GM12878 (cell line): ENCODE data around the gene NFS1. TPM values are rescaled to one million over a fixed set of nuclear protein-coding genes. Genes with fewer than 3 reads are reported as not detected.
A peak's percentile ranks its signal among the peaks of the same experiment; 100 is the strongest.

Experiments used
- ATAC-seq: fragments of 200-7000 bp; cut with Tn5 transposase; 3 replicates; pipeline ENCODE4 v1.9.1; 2020; ENCODE audit warnings: mild to moderate bottlenecking, moderate library complexity
- BruUV-seq: library from RNA; stranded (reverse); fragments of 400-500 nt; replicated peaks from 2 replicates; lab custom pipeline; 2021; lab: Mats Ljungman, UMichigan
- CTCF ChIA-PET: fragments of 300-600 bp; sonication (Branson Sonifier 250); formaldehyde crosslinking; extraction: SDS; loops from one replicate; lab custom pipeline; 2021; ENCODE audit warnings: inconsistent platforms; lab: Yijun Ruan, JAX
- POLR2A ChIA-PET: fragments of 350-600 bp; formaldehyde crosslinking; extraction: SDS; loops from one replicate; lab custom pipeline; 2021; ENCODE audit warnings: inconsistent platforms; lab: Charles Lee
- RAD21 ChIA-PET: fragments of 300-600 bp; sonication (Branson Sonifier 250); formaldehyde crosslinking; loops from one replicate; lab custom pipeline; 2023; ENCODE audit warnings: antibody characterized with exemption; ENCODE audit not compliant: unreplicated experiment; lab: Charles Lee
- SMC1A ChIA-PET: fragments of 300-600 bp; sonication (Branson Sonifier 250); formaldehyde crosslinking; loops from one replicate; lab custom pipeline; 2023; ENCODE audit not compliant: unreplicated experiment, uncharacterized antibody; lab: Charles Lee
- DNase-seq: peaks from one replicate; pipeline ENCODE4 v3.0.0-alpha.2; 2011; ENCODE audit warnings: low read depth, low spot score
- FAIRE-seq: peaks from 3 replicates; lab custom pipeline; 2011; peaks lifted over from hg19 to GRCh38; lab: Jason Lieb, UNC
- H2AFZ ChIP-seq: 2 replicates; pipeline ENCODE4 v1.6.0; 2011; ENCODE audit warnings: low read depth, low read length, control low read depth; ENCODE audit not compliant: control insufficient read depth
- H3K27ac ChIP-seq: 2 replicates; pipeline ENCODE4 v1.5.1; 2011; ENCODE audit warnings: control low read depth; ENCODE audit not compliant: control insufficient read depth, insufficient read depth
- H3K27me3 ChIP-seq, 2 experiments: replicated peaks in 1 of 2; 2 replicates each; pipeline versions ENCODE4 v1.6.0 to v1.6.1; 2011; ENCODE audit warnings: low read length in 1 of 2; ENCODE audit not compliant: control insufficient read depth in 2 of 2, insufficient read depth in 2 of 2
- H3K36me3 ChIP-seq, 2 experiments: 2 replicates each; pipeline ENCODE4 v1.5.1; 2011; ENCODE audit warnings: low read length in 1 of 2; ENCODE audit not compliant: control insufficient read depth in 2 of 2, insufficient read depth in 2 of 2
- H3K4me1 ChIP-seq: 2 replicates; pipeline ENCODE4 v1.6.1; 2011; ENCODE audit warnings: mild to moderate bottlenecking, low read length, moderate library complexity, mixed read lengths; ENCODE audit not compliant: control insufficient read depth, insufficient read depth
- H3K4me2 ChIP-seq: 2 replicates; pipeline ENCODE4 v1.6.0; 2011; ENCODE audit warnings: control low read depth; ENCODE audit not compliant: control insufficient read depth, insufficient read depth
- H3K4me3 ChIP-seq: fragments of 200-600 bp; sonication (generic); 2 replicates; pipeline ENCODE4 v1.5.1; 2016
- H3K79me2 ChIP-seq: 2 replicates; pipeline ENCODE4 v1.6.0; 2011; ENCODE audit warnings: low read length; ENCODE audit not compliant: control insufficient read depth, insufficient read depth
- H3K9ac ChIP-seq: 2 replicates; pipeline ENCODE4 v1.8.0; 2011; ENCODE audit warnings: low read length, control low read depth, mixed read lengths; ENCODE audit not compliant: control insufficient read depth, insufficient read depth
- H3K9me3 ChIP-seq: replicated peaks from 3 replicates; pipeline ENCODE4 v1.5.1; 2011; ENCODE audit warnings: mild to moderate bottlenecking, low read length; ENCODE audit not compliant: control insufficient read depth, insufficient read depth
- H4K20me1 ChIP-seq: 2 replicates; pipeline ENCODE4 v1.6.0; 2011; ENCODE audit not compliant: control insufficient read depth, insufficient read depth
- CREB1 ChIP-seq: IDR thresholded peaks from 2 replicates; pipeline ENCODE4 v1.6.1; 2012; ENCODE audit warnings: low read depth, mild to moderate bottlenecking, inconsistent platforms
- EED ChIP-seq: sonication (generic); IDR thresholded peaks from 2 replicates; pipeline ENCODE4 v1.6.1; 2016; ENCODE audit warnings: antibody characterized with exemption, low read depth
- FOXM1 ChIP-seq: IDR thresholded peaks from 2 replicates; pipeline ENCODE4 v1.6.1; 2012; ENCODE audit warnings: low read depth, mild to moderate bottlenecking, inconsistent platforms, low read length, moderate library complexity
- IKZF2 ChIP-seq, 2 experiments: fragments of 450-650 bp; IDR thresholded peaks; 2 replicates each; pipeline ENCODE4 v1.6.1; 2017; ENCODE audit warnings: mild to moderate bottlenecking in 2 of 2, moderate library complexity in 2 of 2
- KAT2A ChIP-seq: conservative IDR thresholded peaks from 2 replicates; pipeline ENCODE4 v1.6.1; 2011; ENCODE audit warnings: low read depth, low read length; ENCODE audit not compliant: control insufficient read depth
- NBN ChIP-seq: fragments of 450-650 bp; IDR thresholded peaks from 2 replicates; pipeline ENCODE4 v1.6.1; 2016
- NFYA ChIP-seq: IDR thresholded peaks from 2 replicates; pipeline ENCODE4 v1.6.1; 2011; ENCODE audit warnings: low read depth, mild to moderate bottlenecking, low read length, improper control_type of control experiment, borderline replicate concordance
- POLR2A ChIP-seq: IDR thresholded peaks from 2 replicates; pipeline ENCODE4 v1.6.1; 2011; ENCODE audit warnings: low read depth, mild to moderate bottlenecking, low read length
- RCOR1 ChIP-seq: conservative IDR thresholded peaks from 2 replicates; pipeline ENCODE4 v1.6.1; 2012; ENCODE audit warnings: low read depth, low read length, improper control_type of control experiment
- SIX5 ChIP-seq: IDR thresholded peaks from 2 replicates; pipeline ENCODE4 v1.6.1; 2011; ENCODE audit warnings: mild to moderate bottlenecking, low read depth, low read length, moderate library complexity; ENCODE audit not compliant: severe bottlenecking
- SPI1 ChIP-seq: IDR thresholded peaks from 2 replicates; pipeline ENCODE4 v1.6.1; 2011; ENCODE audit warnings: low read depth, mild to moderate bottlenecking, low read length, moderate library complexity, borderline replicate concordance; ENCODE audit not compliant: insufficient read depth
- TCF7 ChIP-seq: IDR thresholded peaks from 2 replicates; pipeline ENCODE4 v1.6.1; 2014; ENCODE audit warnings: antibody characterized with exemption, borderline replicate concordance
- ZZZ3 ChIP-seq: IDR thresholded peaks from 2 replicates; pipeline ENCODE4 v1.6.1; 2011; ENCODE audit warnings: low read depth; ENCODE audit not compliant: control insufficient read depth, insufficient read length
- WGBS: methylation state at CpG from one replicate; pipeline ENCODE4 v1.1.6; 2016; ENCODE audit warnings: low lambda C conversion rate; ENCODE audit not compliant: insufficient replicate concordance, insufficient coverage; ENCODE audit errors: missing lambda C conversion rate; 5-methylcytosine and 5-hydroxymethylcytosine counted together
- in situ Hi-C: fragments of 300-500 bp; cut with MboI; formaldehyde crosslinking; loops from 9 replicates; pipeline ENCODE4 v1.14.3; 2018; ENCODE audit warnings: mixed read lengths
- intact Hi-C: fragments of 100-400 bp; cut with micrococcal nuclease; formaldehyde crosslinking; loops from one replicate; pipeline ENCODE4 v1.14.2; 2022; ENCODE audit not compliant: unreplicated experiment
- polyA plus RNA-seq, 11 experiments: library from polyadenylated mRNA; depleted of rRNA in 4 of 11; unstranded in 6 of 11; stranded (reverse) in 5 of 11; fragments of >200 nt; fragmentation: Nextera tagmentation in 4 of 11; fragmentation: Illumina TruSeq in 1 of 11; extraction: Ambion mirVana in 4 of 11; extraction: Trizol in 1 of 11; gene quantifications; 1 replicate in 1 of 11; 2 replicates in 10 of 11; pipeline versions ENCODE4 v1.2.1 to v1.2.3, GENCODE V29; 2011 to 2016; ENCODE audit warnings: inconsistent platforms in 2 of 11, missing spikeins in 2 of 11, low read depth in 1 of 11
- total RNA-seq, 4 experiments: library from RNA; depleted of rRNA in 3 of 4; stranded (reverse); fragments of >200 nt in 3 of 4; fragmentation: Illumina TruSeq in 1 of 4; extraction: Trizol in 1 of 4; gene quantifications; 2 replicates each; pipeline versions ENCODE4 v1.2.1 to v1.2.3, GENCODE V29; 2013 to 2021
- TF ChIP-seq, protein P1 (sequence below): IDR thresholded peaks from 2 replicates; pipeline ENCODE4 v1.6.1; 2011; ENCODE audit warnings: borderline replicate concordance, low read depth, mild to moderate bottlenecking, moderate library complexity, mixed read lengths, low read length; ENCODE audit not compliant: insufficient read depth; ENCODE audit errors: extremely low read length
- TF ChIP-seq, protein P2 (sequence below): IDR thresholded peaks from 2 replicates; pipeline ENCODE4 v1.6.1; 2012; ENCODE audit warnings: improper control_type of control experiment, low read depth, low read length; ENCODE audit not compliant: insufficient replicate concordance

NFS1 gene
- total and polyA plus RNA-seq, 10 of the 15 experiments (the other 5 are each of a cell fraction or from before 2014, with no cell fraction given): 9.2 to 74.1 (median 38.6) TPM

DNA sequence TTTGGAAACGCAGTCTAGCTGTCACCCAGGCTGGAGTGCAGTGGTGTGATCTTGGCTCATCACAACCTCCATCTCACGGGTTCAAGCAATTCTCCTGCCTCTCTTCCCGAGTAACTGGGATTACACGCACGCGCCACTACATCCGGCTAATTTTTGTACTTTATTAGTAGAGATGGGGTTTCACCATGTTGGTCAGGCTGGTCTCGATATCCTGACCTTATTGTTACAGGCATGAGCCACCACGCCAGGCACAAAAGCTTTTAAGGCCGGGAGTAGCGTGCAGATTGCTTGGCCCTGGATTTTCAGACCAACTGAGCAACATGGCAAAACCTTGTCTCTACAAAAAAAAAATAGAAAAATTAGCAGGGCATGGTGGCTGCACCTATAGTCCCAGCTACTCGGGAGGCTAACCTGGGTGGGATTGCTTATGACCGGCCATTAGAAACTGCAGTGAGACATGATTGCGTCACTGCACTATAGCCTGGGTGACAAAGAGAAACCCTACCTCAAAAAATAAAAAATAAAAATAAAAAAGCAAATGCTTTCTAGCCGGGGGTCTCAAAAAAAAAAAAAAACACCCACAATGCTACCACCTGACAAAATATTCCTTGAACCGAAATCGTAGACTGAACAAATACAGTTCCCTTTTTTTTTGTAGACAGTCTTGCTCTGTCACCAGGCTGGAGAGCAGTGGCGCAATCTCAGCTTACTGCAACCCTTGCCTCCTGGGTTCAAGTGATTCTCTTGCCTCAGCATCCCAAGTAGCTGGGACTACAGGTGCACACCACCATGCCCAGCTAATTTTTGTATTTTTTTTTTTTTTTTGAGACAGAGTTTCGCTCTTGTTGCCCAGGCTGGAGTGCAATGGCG lies 27.9 kb upstream of the NFS1 start:
- H3K9me3 ChIP-seq: no peaks in the 10 kb centered on the region
- ChIA-PET CTCF (interaction anchor here (0.5 to 1.9 kb wide), 3 partner anchors 12 to 249 kb away, joined by 3 to 9 read pairs (median 5); partner anchors contain the start of gene RBM39), RAD21 (no interaction called here), POLR2A (interaction anchor here (0.6 to 2.8 kb wide), 4 partner anchors 8 to 22 kb away, joined by 3 to 15 read pairs (median 4); no protein-coding TSS in a partner anchor), SMC1A (interaction anchor here (0.6 to 1.1 kb wide), 3 partner anchors 19 to 126 kb away, joined by 3 read pairs; no protein-coding TSS in a partner anchor)
- H3K4me1 ChIP-seq: no peaks in the 10 kb centered on the region
- DNase-seq (no peak), FAIRE-seq (no peak), ATAC-seq (no peak)
- no peak overlapping the region for H2AFZ ChIP-seq
- H3K4me2 ChIP-seq: no peak overlapping the region
- intact Hi-C loops: no loop called here
- no peaks in the 10 kb centered on the region for H3K27me3 ChIP-seq
- BruUV-seq: no TSS peak
- 96% methylated on average over 19 of the region's 20 CpGs for WGBS
- H3K36me3 ChIP-seq: peaks cover 20 to 42% of the 10 kb centered on the region in 2 experiments
- no peak overlapping the region for H3K27ac ChIP-seq
- peaks cover 56% of the 10 kb centered on the region for H3K79me2 ChIP-seq
- no peak overlapping the region for H3K4me3 ChIP-seq
- peaks cover 21% of the 10 kb centered on the region; the same call in 1 of the 2 replicates for H4K20me1 ChIP-seq
- in situ Hi-C loops: no loop called here
- H3K9ac ChIP-seq: no peak overlapping the region
- TF ChIP-seq SPI1 (peak; percentile 12; the same call in 1 of the 2 replicates), CREB1 (no peak), RCOR1 (no peak), KAT2A (no peak), FOXM1 (no peak), EED (no peak), TCF7 (no peak), POLR2A (peak; percentile 43; the same call in 1 of the 2 replicates), IKZF2 (IDR thresholded peaks at IDR 0.05) (no peak), SIX5 (no peak), ZZZ3 (no peak), NBN (no peak), NFYA (no peak)
- TF ChIP-seq, protein P1, sequence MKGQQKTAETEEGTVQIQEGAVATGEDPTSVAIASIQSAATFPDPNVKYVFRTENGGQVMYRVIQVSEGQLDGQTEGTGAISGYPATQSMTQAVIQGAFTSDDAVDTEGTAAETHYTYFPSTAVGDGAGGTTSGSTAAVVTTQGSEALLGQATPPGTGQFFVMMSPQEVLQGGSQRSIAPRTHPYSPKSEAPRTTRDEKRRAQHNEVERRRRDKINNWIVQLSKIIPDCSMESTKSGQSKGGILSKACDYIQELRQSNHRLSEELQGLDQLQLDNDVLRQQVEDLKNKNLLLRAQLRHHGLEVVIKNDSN: no peak
- TF ChIP-seq, protein P2, sequence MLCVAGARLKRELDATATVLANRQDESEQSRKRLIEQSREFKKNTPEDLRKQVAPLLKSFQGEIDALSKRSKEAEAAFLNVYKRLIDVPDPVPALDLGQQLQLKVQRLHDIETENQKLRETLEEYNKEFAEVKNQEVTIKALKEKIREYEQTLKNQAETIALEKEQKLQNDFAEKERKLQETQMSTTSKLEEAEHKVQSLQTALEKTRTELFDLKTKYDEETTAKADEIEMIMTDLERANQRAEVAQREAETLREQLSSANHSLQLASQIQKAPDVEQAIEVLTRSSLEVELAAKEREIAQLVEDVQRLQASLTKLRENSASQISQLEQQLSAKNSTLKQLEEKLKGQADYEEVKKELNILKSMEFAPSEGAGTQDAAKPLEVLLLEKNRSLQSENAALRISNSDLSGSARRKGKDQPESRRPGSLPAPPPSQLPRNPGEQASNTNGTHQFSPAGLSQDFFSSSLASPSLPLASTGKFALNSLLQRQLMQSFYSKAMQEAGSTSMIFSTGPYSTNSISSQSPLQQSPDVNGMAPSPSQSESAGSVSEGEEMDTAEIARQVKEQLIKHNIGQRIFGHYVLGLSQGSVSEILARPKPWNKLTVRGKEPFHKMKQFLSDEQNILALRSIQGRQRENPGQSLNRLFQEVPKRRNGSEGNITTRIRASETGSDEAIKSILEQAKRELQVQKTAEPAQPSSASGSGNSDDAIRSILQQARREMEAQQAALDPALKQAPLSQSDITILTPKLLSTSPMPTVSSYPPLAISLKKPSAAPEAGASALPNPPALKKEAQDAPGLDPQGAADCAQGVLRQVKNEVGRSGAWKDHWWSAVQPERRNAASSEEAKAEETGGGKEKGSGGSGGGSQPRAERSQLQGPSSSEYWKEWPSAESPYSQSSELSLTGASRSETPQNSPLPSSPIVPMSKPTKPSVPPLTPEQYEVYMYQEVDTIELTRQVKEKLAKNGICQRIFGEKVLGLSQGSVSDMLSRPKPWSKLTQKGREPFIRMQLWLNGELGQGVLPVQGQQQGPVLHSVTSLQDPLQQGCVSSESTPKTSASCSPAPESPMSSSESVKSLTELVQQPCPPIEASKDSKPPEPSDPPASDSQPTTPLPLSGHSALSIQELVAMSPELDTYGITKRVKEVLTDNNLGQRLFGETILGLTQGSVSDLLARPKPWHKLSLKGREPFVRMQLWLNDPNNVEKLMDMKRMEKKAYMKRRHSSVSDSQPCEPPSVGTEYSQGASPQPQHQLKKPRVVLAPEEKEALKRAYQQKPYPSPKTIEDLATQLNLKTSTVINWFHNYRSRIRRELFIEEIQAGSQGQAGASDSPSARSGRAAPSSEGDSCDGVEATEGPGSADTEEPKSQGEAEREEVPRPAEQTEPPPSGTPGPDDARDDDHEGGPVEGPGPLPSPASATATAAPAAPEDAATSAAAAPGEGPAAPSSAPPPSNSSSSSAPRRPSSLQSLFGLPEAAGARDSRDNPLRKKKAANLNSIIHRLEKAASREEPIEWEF: no peak
